HEK293 (cell line): ENCODE measurements around the gene MKLN1.

ENCODE experiments used
- CTCF ChIA-PET: fragments of 350-600 bp; formaldehyde crosslinking; extraction: SDS; loops from one replicate; lab custom pipeline; 2021; ENCODE audit warnings: antibody characterized with exemption; lab: Yijun Ruan, JAX
- POLR2A ChIA-PET: fragments of 300-600 bp; formaldehyde crosslinking; extraction: SDS; loops from one replicate; lab custom pipeline; 2020; ENCODE audit warnings: antibody characterized with exemption, inconsistent platforms; lab: Yijun Ruan, JAX
- H3K27ac ChIP-seq: fragments of 200-500 bp; sonication (Bioruptor generic); 2 replicates; pipeline ENCODE4 v1.5.1; 2014; ENCODE audit warnings: low read depth, low read length, control low read depth, inconsistent platforms; ENCODE audit errors: extremely low read depth
- H3K36me3 ChIP-seq, 2 experiments: fragments of 200-500 bp in 1 of 2; sonication (Bioruptor generic) in 1 of 2; 1 replicate in 1 of 2; 2 replicates in 1 of 2; pipeline ENCODE4 v1.5.1; 2014 to 2017; ENCODE audit warnings: inconsistent platforms in 2 of 2, low read length in 2 of 2; ENCODE audit not compliant: control insufficient read depth in 2 of 2, insufficient read depth in 1 of 2
- H3K4me1 ChIP-seq: fragments of 200-500 bp; sonication (Bioruptor generic); 2 replicates; pipeline ENCODE4 v1.5.1; 2014; ENCODE audit warnings: mild to moderate bottlenecking, low read length, inconsistent platforms; ENCODE audit not compliant: control insufficient read depth, insufficient read depth
- H3K4me3 ChIP-seq: 2 replicates; pipeline ENCODE4 v1.5.1; 2011; ENCODE audit warnings: low read depth, mild to moderate bottlenecking, control low read depth, low read length, moderate library complexity
- H3K9me3 ChIP-seq: fragments of 200-500 bp; sonication (Bioruptor generic); 2 replicates; pipeline ENCODE4 v1.5.1; 2014; ENCODE audit warnings: low read depth, low read length, inconsistent platforms; ENCODE audit not compliant: control insufficient read depth, insufficient read depth
- MZF1 ChIP-seq: fragments of 450-650 bp; formaldehyde crosslinking; IDR thresholded peaks from 2 replicates; pipeline ENCODE4 v1.5.1; 2017; ENCODE audit warnings: missing biosample characterization, missing genetic modification characterization, borderline replicate concordance
- OSR2 ChIP-seq: fragments of 450-650 bp; formaldehyde crosslinking; IDR thresholded peaks from 2 replicates; pipeline ENCODE4 v1.5.1; 2016; ENCODE audit warnings: missing biosample characterization, missing genetic modification characterization
- PRDM6 ChIP-seq: fragments of 450-650 bp; formaldehyde crosslinking; IDR thresholded peaks from 2 replicates; pipeline ENCODE4 v1.5.1; 2017; ENCODE audit warnings: missing biosample characterization, missing genetic modification characterization
- RBAK ChIP-seq: fragments of 450-650 bp; formaldehyde crosslinking; IDR thresholded peaks from 2 replicates; pipeline ENCODE4 v1.5.1; 2016; ENCODE audit warnings: missing biosample characterization, missing genetic modification characterization
- REST ChIP-seq: fragments of 450-650 bp; formaldehyde crosslinking; IDR thresholded peaks from 2 replicates; pipeline ENCODE4 v1.5.1; 2016; ENCODE audit warnings: missing biosample characterization, missing genetic modification characterization
- TRIM28 ChIP-seq: IDR thresholded peaks from 2 replicates; pipeline ENCODE4 v1.6.1; 2011; ENCODE audit warnings: low read length, control low read depth, borderline replicate concordance
- ZNF146 ChIP-seq: fragments of 450-650 bp; formaldehyde crosslinking; IDR thresholded peaks from 2 replicates; pipeline ENCODE4 v1.5.1; 2016; ENCODE audit warnings: missing biosample characterization, missing genetic modification characterization
- ZNF202 ChIP-seq: fragments of 450-650 bp; formaldehyde crosslinking; IDR thresholded peaks from 2 replicates; pipeline ENCODE4 v1.5.1; 2016; ENCODE audit warnings: missing biosample characterization, missing genetic modification characterization, borderline replicate concordance
- ZNF280D ChIP-seq: fragments of 450-650 bp; formaldehyde crosslinking; IDR thresholded peaks from 2 replicates; pipeline ENCODE4 v1.5.1; 2016; ENCODE audit warnings: missing biosample characterization, missing genetic modification characterization
- ZNF362 ChIP-seq: fragments of 450-650 bp; formaldehyde crosslinking; IDR thresholded peaks from 2 replicates; pipeline ENCODE4 v1.5.1; 2016; ENCODE audit warnings: missing biosample characterization, missing genetic modification characterization
- ZNF488 ChIP-seq: fragments of 450-650 bp; formaldehyde crosslinking; IDR thresholded peaks from 2 replicates; pipeline ENCODE4 v1.5.1; 2016; ENCODE audit warnings: missing biosample characterization, missing genetic modification characterization
- ZNF518A ChIP-seq: fragments of 450-650 bp; formaldehyde crosslinking; conservative IDR thresholded peaks from 2 replicates; pipeline ENCODE4 v1.5.1; 2016; ENCODE audit warnings: low read depth, missing biosample characterization, missing genetic modification characterization
- ZNF529 ChIP-seq: fragments of 450-650 bp; formaldehyde crosslinking; IDR thresholded peaks from 2 replicates; pipeline ENCODE4 v1.5.1; 2017; ENCODE audit warnings: missing genetic modification characterization, missing biosample characterization; ENCODE audit not compliant: insufficient replicate concordance
- ZNF549 ChIP-seq: fragments of 450-650 bp; IDR thresholded peaks from 2 replicates; pipeline ENCODE4 v1.5.1; 2018; ENCODE audit warnings: missing biosample characterization, missing genetic modification characterization, mild to moderate bottlenecking, inconsistent platforms, moderate library complexity
- ZNF654 ChIP-seq: fragments of 450-650 bp; formaldehyde crosslinking; IDR thresholded peaks from 2 replicates; pipeline ENCODE4 v1.5.1; 2016; ENCODE audit warnings: low read depth, missing biosample characterization, missing genetic modification characterization

MKLN1 gene

GRCh38 chr7:131363719-131364118 is 36.0 kb downstream of the MKLN1 start (continued):
- TF ChIP-seq ZNF529 (tag by site-specific recombination) (no peak), RBAK (tag by site-specific recombination) (no peak), OSR2 (tag by site-specific recombination) (0 out of 2 replicates have a peak, but pooled peaks have one; percentile 41), ZNF518A (tag by site-specific recombination) (no peak), ZNF654 (tag by site-specific recombination) (no peak), ZNF362 (tag by site-specific recombination) (no peak), REST (tag by site-specific recombination) (no peak), ZNF549 (tag by site-specific recombination) (no peak), PRDM6 (peak; percentile 34)

- Histone ChIP-seq H3K27ac (no peak overlapping the region), H3K36me3 (no peaks in the 10 kb centered on the region), H3K9me3 (no peaks in the 10 kb centered on the region), H3K4me1 (peaks cover 8% of the 10 kb centered on the region), H3K4me3 (no peak overlapping the region)
- ChIA-PET POLR2A (interaction anchor here (0.5 kb wide), 1 partner anchor 74 kb away, joined by 4 read pairs; no protein-coding TSS in a partner anchor), CTCF (interaction anchor here (1.6 kb wide), 1 partner anchor 38 kb away, joined by 3 read pairs; the partner anchor contains the start of gene MKLN1)
- TF ChIP-seq REST (tag by site-specific recombination), result no peak
- TF ChIP-seq ZNF488 (tag by site-specific recombination), result no peak
- peak; percentile 13; the same call in 1 of the 2 replicates for TF ChIP-seq MZF1 (tag by site-specific recombination)
- 0 out of 2 replicates have a peak, but pooled peaks have one; percentile 28 for TF ChIP-seq ZNF202 (tag by site-specific recombination)
- TF ChIP-seq TRIM28, result 0 out of 2 replicates have a peak, but pooled peaks have one; percentile 14
- TF ChIP-seq ZNF280D (tag by site-specific recombination), result no peak
- TF ChIP-seq ZNF146 (tag by site-specific recombination), result peak; percentile 89
Measured at GRCh38 chr7:131364767-131365344, 37.2 kb downstream of the MKLN1 start.
